Measurements from ENCODE around the gene LRMDA. TPM values are rescaled to one million over a fixed set of nuclear protein-coding genes. Genes with fewer than 3 reads are reported as not detected.
A peak's percentile ranks its signal among the peaks of the same experiment; 100 is the strongest.

Gene LRMDA
- polyA plus RNA-seq, 2 of the 4 experiments (the other 2 are of a cell fraction), result 4.6 to 5.2 TPM

DNA sequence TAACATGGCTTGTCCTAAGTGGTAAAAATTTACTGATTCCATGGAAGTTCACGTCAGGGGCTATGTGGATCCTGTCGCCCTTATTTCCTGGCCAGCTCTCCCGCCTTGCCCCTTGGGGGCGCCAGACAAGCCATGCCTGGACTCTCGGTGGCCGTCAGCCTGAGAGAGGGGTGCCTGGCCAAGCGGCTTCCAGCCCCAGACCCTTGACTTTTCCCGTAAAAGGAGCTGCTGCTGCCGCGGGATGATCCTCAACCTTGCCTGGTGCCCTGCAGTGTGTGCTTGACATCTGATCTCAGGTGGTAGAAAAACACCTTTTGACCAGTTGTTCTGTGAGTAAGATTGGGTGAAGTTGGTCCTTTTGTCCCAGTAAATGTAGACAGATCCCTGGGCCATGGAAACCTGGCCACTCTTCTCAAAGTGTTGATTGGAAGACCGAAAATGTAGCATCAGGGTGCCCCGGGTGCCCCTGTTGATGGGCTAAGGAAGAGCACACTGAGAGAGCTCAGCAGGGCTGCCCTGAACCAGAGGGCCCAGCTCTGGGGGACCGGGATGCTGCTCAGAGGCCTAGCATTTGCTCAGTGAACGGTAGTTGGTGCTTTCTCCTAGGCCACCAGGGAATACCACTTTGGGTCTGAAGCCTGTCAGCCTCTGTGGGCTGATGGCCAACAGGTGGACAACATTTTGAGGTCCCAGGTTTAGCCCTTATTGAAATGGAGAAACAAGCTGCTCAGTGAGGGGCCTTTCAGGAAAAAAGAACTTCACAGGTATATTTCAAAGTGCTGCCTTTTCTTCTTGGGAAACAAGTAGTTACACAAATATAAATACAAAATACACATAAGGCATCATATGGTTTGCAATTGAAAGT is 162.5 kb downstream of the LRMDA start:
- Histone ChIP-seq H3K9me3 (no peaks in the 10 kb centered on the region), H3K4me2 (no peak overlapping the region), H3K4me1 (no peaks in the 10 kb centered on the region), H3K27ac (no peak overlapping the region), H3K4me3 (no peak overlapping the region)
- TF ChIP-seq, protein P1, sequence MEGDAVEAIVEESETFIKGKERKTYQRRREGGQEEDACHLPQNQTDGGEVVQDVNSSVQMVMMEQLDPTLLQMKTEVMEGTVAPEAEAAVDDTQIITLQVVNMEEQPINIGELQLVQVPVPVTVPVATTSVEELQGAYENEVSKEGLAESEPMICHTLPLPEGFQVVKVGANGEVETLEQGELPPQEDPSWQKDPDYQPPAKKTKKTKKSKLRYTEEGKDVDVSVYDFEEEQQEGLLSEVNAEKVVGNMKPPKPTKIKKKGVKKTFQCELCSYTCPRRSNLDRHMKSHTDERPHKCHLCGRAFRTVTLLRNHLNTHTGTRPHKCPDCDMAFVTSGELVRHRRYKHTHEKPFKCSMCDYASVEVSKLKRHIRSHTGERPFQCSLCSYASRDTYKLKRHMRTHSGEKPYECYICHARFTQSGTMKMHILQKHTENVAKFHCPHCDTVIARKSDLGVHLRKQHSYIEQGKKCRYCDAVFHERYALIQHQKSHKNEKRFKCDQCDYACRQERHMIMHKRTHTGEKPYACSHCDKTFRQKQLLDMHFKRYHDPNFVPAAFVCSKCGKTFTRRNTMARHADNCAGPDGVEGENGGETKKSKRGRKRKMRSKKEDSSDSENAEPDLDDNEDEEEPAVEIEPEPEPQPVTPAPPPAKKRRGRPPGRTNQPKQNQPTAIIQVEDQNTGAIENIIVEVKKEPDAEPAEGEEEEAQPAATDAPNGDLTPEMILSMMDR (IDR thresholded peaks at IDR 0.05), result peak; percentile 6; the same call in 1 of the 3 replicates
- no peak for TF ChIP-seq MYC (IDR thresholded peaks at IDR 0.05; ENCODE audit: borderline replicate concordance, low read length)
- ChIA-PET CTCF (interaction anchor here (1.1 to 1.4 kb wide), 3 partner anchors 8 to 194 kb away, joined by 3 read pairs; no protein-coding TSS in a partner anchor), POLR2A (no interaction called here)
- no peak for FAIRE-seq
- ATAC-seq, result no peak
- no peak for DNase-seq (ENCODE audit: low read depth in 1 of 2, low spot score in 1 of 2)
- WGBS (ENCODE audit: missing lambda C conversion rate), result 73% methylated on average over 12 of the region's 14 CpGs

DNA sequence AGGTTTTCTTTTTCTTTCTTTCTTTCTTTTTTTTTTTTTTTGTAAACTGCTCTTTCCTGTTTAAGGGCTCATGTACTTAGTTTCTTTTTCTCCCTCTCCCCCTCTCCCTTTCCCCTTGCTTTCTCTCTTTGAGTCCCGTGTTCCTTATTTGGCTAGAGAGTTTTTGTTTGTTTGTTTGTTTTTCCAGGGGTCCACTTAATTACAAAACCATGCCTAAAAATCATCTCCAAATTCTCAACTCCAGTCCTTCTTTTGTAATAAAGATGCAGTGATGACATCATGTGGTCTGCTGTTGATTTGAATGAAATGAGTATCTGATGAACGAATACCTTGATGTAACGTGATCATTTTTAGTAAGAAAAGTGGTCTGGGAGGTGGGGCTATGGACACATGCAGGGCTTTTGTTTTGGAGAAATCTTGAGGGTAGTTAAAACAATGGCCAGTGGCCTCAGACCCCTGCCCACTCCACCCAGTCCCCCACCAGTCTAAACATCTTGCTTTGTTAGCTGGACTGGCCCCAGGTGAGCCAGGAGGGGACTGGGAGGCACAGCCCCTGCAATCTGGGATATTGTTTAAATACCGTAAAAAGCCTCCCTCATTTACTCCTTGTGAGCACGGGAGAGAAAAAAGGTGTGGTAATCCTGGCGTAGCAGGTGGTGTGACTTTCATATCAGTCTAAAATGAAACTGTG is 165.7 kb downstream of the LRMDA start:
- ChIA-PET CTCF (no interaction called here), POLR2A (no interaction called here)
- WGBS (ENCODE audit: missing lambda C conversion rate), result 76% methylated on average over 6 of the region's 6 CpGs

DNA sequence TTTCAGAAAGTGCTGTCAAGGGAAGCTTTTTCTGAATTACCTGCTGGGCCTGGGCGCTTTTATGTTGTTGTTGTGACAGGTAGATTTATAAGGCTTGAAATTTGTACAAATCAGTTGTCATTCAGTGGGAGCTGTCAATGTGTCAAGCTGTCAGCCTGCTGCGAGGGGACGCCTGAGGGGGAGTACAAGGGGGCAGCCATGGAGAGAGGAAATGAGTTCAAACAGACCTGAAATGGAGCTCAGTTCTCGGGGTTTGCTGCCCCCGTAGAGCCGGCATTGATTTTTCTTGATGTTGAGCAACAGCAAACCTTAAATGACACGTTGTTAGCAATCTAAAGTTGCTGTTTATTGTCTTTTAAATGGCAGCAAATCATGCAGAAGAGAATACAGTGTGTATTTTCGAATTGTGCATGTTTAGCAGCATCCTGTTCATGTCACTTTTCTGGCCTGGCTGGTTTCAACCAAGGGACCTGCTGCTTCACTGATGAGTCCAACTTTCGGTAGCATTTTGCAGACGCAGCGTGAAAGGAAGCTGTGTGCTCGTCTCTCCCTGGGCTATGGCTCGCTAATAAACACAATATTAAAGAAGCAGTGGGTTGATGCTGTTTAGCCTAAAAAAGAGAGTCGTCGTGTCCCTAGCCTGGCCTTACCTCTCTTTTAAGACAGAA is 166.5 kb downstream of the LRMDA start:
- ChIA-PET POLR2A (no interaction called here), CTCF (no interaction called here)
- FAIRE-seq, result no peak
- ATAC-seq, result no peak
- no peaks in the 10 kb centered on the region for H3K4me1 ChIP-seq
- TF ChIP-seq FOSB (CRISPR knock-in tag; IDR thresholded peaks at IDR 0.05), result no peak
- TF ChIP-seq NFE2L2 (conservative IDR thresholded peaks at IDR 0.05; ENCODE audit: low read length), result no peak
- TF ChIP-seq, protein P1 (IDR thresholded peaks at IDR 0.05), result no peak
- no peak for TF ChIP-seq HEYL (CRISPR knock-in tag; IDR thresholded peaks at IDR 0.05)
- no peak for TF ChIP-seq HDAC2 (IDR thresholded peaks at IDR 0.05)
- no peak for TF ChIP-seq CHD2 (IDR thresholded peaks at IDR 0.05; ENCODE audit: low read length, partially characterized antibody)
- TF ChIP-seq ZC3H11A (IDR thresholded peaks at IDR 0.05), result no peak
- no peak for TF ChIP-seq MAZ (IDR thresholded peaks at IDR 0.05; ENCODE audit: borderline replicate concordance, low read depth, low read length)
- TF ChIP-seq, protein P2, sequence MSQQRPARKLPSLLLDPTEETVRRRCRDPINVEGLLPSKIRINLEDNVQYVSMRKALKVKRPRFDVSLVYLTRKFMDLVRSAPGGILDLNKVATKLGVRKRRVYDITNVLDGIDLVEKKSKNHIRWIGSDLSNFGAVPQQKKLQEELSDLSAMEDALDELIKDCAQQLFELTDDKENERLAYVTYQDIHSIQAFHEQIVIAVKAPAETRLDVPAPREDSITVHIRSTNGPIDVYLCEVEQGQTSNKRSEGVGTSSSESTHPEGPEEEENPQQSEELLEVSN (IDR thresholded peaks at IDR 0.05; ENCODE audit: borderline replicate concordance, low read depth), result no peak
- no peak for TF ChIP-seq RFX5 (IDR thresholded peaks at IDR 0.05)
- no peak for TF ChIP-seq JUN (IDR thresholded peaks at IDR 0.05)
- TF ChIP-seq ZFP36 (IDR thresholded peaks at IDR 0.05; ENCODE audit: borderline replicate concordance, partially characterized antibody), result no peak
- no peak for TF ChIP-seq KDM1A (IDR thresholded peaks at IDR 0.05; ENCODE audit: low read depth)
- no peak for TF ChIP-seq TP53 (CRISPR knock-in tag; IDR thresholded peaks at IDR 0.05)
- no peak for TF ChIP-seq ZSCAN20 (CRISPR knock-in tag; IDR thresholded peaks at IDR 0.05)
- TF ChIP-seq, protein P3, sequence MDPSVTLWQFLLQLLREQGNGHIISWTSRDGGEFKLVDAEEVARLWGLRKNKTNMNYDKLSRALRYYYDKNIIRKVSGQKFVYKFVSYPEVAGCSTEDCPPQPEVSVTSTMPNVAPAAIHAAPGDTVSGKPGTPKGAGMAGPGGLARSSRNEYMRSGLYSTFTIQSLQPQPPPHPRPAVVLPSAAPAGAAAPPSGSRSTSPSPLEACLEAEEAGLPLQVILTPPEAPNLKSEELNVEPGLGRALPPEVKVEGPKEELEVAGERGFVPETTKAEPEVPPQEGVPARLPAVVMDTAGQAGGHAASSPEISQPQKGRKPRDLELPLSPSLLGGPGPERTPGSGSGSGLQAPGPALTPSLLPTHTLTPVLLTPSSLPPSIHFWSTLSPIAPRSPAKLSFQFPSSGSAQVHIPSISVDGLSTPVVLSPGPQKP (IDR thresholded peaks at IDR 0.05; ENCODE audit: low read depth, low read length), result no peak
- TF ChIP-seq CBX2 (IDR thresholded peaks at IDR 0.05; ENCODE audit: borderline replicate concordance, low read depth), result no peak
- DNase-seq (ENCODE audit: low read depth in 1 of 2, low spot score in 1 of 2), result no peak
- 66% methylated on average over 15 of the region's 15 CpGs for WGBS (ENCODE audit: missing lambda C conversion rate)
- H3K9me3 ChIP-seq, result no peaks in the 10 kb centered on the region
- no peak overlapping the region for H3K27ac ChIP-seq
- H3K4me3 ChIP-seq, result no peak overlapping the region
- no peak overlapping the region for H3K4me2 ChIP-seq

More for the DNA sequence above, 165.7 kb downstream of the LRMDA start:
- Histone ChIP-seq H3K4me1 (no peaks in the 10 kb centered on the region), H3K27ac (no peak overlapping the region), H3K4me2 (no peak overlapping the region), H3K9me3 (no peaks in the 10 kb centered on the region), H3K4me3 (no peak overlapping the region)
- DNase-seq (ENCODE audit: low read depth in 1 of 2, low spot score in 1 of 2), result no peak
- no peak for FAIRE-seq
- TF ChIP-seq HOXB5 (CRISPR knock-in tag; IDR thresholded peaks at IDR 0.05) (no peak), FOXS1 (CRISPR knock-in tag; IDR thresholded peaks at IDR 0.05) (no peak), GATA3 (IDR thresholded peaks at IDR 0.05; ENCODE audit: borderline replicate concordance) (no peak), JUN (IDR thresholded peaks at IDR 0.05) (no peak)
- ATAC-seq, result no peak

Data from A549 (cell line).